HG03558 (cell line): ENCODE measurements around the gene GLIPR1.
"Not testable (repeated sequence)": the region's sequence is repeated elsewhere in the genome, so short reads cannot be mapped to it uniquely, and the experiment has no call there.

Source experiments
- ATAC-seq: cut with Tn5 transposase; IDR thresholded peaks from one replicate; pipeline ENCODE4 v1.9.1; 2021; ENCODE audit warnings: moderate number of reproducible peaks; ENCODE audit not compliant: unreplicated experiment; ENCODE audit errors: extremely low read depth

GLIPR1 gene

GRCh38 chr12:75471902-75472890, 8.4 kb upstream of the GLIPR1 start:
- no peak for ATAC-seq

- no peak for ATAC-seq
Measured at GRCh38 chr12:75474116-75474515, 6.4 kb upstream of the GLIPR1 start.

- ATAC-seq = no peak
Measured at GRCh38 chr12:75476071-75476470, 4.5 kb upstream of the GLIPR1 start.

GRCh38 chr12:75477137-75477536, 3.4 kb upstream of the GLIPR1 start:
- no peak for ATAC-seq

GRCh38 chr12:75478116-75478794, 2.3 kb upstream of the GLIPR1 start:
- ATAC-seq = no peak

- ATAC-seq = peak; percentile 17
Measured at GRCh38 chr12:75479963-75480461, 543 bp upstream of the GLIPR1 start.

GRCh38 chr12:75481013-75481705, 604 bp downstream of the GLIPR1 start:
- ATAC-seq = peak; percentile 3

- no peak for ATAC-seq
Measured at GRCh38 chr12:75481774-75482173, 1.2 kb downstream of the GLIPR1 start.

GRCh38 chr12:75482646-75483045, 2.1 kb downstream of the GLIPR1 start:
- ATAC-seq = no peak

- ATAC-seq = no peak
Measured at GRCh38 chr12:75483431-75483830, 2.9 kb downstream of the GLIPR1 start.

GRCh38 chr12:75484450-75484849, 3.9 kb downstream of the GLIPR1 start:
- ATAC-seq = not testable (repeated sequence)

- no peak for ATAC-seq
Measured at GRCh38 chr12:75487308-75487707, 6.8 kb downstream of the GLIPR1 start.

- ATAC-seq = no peak
Measured at GRCh38 chr12:75488553-75488952, 8.0 kb downstream of the GLIPR1 start.

- ATAC-seq = no peak
Measured at GRCh38 chr12:75489187-75489586, 8.6 kb downstream of the GLIPR1 start.

- peak; percentile 67 for ATAC-seq
Measured at GRCh38 chr12:75489613-75490210, 9.2 kb downstream of the GLIPR1 start.

- ATAC-seq = no peak
Measured at GRCh38 chr12:75491169-75491568, 10.6 kb downstream of the GLIPR1 start.

- ATAC-seq = no peak
Measured at GRCh38 chr12:75503459-75503858, 22.9 kb downstream of the GLIPR1 start.

- ATAC-seq = no peak
Measured at GRCh38 chr12:75503866-75504265, 23.3 kb downstream of the GLIPR1 start.

- no peak for ATAC-seq
Measured at GRCh38 chr12:75505706-75506312, 25.3 kb downstream of the GLIPR1 start.

- no peak for ATAC-seq
Measured at GRCh38 chr12:75507086-75507485, 26.5 kb downstream of the GLIPR1 start.
